Measurements from ENCODE around the gene C12orf43.

Gene C12orf43

DNA sequence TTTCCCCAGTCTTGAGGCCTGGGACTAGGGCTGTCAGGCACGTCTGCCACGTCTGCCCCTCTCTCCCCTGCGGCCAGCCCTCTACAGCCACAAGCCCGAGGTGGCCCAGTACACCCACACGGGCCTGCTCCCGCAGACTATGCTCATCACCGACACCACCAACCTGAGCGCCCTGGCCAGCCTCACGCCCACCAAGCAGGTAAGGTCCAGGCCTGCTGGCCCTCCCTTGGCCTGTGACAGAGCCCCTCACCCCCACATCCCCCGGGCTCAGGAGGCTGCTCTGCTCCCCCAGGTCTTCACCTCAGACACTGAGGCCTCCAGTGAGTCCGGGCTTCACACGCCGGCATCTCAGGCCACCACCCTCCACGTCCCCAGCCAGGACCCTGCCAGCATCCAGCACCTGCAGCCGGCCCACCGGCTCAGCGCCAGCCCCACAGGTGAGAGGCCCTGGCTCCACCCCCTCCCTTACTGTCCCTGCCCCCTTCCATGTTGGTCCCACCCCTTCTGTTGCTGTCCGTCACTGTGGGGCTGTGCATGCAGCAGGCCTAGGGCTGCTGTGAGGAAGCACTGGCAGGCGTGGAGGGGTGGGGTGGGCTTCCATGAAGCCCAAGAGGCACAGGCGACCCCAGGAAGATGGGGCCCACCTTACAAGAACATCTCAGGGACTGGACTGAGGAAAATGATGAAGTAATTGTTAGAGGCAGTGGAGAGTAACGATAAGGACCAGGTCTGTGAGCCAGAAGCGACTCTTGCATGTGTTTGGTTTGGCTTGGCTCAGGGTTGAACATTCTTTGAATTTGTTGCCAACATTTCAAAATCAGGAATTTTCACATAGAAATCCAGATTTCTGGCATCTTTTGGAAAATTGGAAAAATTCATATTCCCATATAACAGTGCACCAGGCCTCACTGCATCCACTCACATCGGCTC lies 16.8 kb downstream of the C12orf43 start:
- no peak for DNase-seq (ENCODE audit: low read depth in 1 of 2, low spot score in 1 of 2)

DNA sequence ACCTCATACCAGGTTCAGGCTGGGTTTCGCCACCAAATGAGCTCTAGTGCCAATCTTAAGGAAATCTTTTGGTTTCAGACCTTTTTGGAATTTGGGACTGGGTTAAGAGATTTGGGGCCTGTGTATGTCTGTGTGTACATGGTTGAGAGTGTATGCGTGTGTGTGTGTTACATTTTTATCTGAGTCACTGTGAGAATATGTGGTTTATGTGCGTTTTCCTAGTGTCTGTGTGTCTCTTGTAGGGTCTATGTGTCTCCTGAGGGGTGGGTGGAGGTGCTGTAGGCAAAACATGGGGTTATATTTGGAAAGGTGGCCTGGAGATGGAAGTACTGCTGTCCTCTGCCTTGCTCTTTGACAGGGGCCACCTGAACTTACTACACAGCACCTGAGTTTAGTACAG lies 17.9 kb downstream of the C12orf43 start:
- no peak for DNase-seq (ENCODE audit: low read depth in 1 of 2, low spot score in 1 of 2)

DNA sequence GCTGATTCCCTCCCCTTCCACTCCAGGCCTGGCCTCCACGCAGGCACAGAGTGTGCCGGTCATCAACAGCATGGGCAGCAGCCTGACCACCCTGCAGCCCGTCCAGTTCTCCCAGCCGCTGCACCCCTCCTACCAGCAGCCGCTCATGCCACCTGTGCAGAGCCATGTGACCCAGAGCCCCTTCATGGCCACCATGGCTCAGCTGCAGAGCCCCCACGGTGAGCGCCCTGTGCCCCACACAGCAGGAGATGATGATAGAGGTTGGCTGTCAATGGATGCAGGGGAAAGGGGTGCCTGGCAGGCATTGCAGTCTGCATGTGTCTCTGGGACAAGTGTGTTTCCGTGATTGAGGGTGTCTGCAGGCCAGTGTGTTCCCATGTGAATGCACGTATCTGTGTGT lies 18.8 kb downstream of the C12orf43 start:
- no peak for DNase-seq (ENCODE audit: low read depth in 1 of 2, low spot score in 1 of 2)

DNA sequence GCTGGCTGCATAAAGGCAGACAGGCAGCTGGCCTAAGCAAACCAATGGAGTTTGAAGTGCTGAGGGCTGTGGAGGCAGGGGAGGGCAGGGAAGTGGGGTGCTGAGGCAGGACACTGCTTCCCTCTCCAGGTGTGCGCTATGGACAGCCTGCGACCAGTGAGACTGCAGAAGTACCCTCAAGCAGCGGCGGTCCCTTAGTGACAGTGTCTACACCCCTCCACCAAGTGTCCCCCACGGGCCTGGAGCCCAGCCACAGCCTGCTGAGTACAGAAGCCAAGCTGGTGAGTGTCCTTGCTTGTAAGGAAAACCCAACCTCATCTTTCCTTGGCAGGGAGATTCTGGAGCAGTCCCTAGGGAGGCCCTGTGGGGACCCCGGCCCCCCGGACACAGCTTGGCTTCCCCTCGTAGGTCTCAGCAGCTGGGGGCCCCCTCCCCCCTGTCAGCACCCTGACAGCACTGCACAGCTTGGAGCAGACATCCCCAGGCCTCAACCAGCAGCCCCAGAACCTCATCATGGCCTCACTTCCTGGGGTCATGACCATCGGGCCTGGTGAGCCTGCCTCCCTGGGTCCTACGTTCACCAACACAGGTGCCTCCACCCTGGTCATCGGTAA lies 20.0 kb downstream of the C12orf43 start:
- no peak for DNase-seq (ENCODE audit: low read depth in 1 of 2, low spot score in 1 of 2)

DNA sequence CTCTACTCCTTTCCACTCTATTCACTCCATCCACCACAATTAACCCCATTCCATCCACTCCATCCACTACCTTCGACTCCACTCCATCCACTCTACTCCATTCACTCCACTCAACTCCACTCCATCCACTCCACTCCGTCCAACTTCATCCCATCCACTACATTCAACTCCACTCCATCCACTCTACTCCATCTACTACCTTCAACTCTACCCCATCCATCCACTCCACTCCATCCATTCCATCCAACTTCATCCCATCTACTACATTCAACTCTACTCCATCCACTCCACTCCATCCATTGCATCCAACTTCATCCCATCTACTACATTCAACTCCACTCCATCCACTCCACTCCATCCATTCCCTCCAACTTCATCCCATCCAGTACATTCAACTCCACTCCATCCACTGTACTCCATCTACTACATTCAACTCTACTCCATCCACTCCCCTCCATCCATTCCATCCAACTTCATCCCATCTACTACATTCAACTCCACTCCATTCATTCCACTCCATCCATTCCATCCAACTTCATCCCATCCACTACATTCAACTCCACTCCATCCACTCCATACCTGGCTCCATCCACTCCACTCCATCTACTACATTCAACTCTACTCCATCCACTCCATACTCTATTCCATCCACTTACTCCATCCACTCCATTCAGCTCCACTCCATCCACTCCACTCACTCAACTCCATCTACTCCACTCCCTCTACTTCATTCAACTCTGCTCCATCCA lies 21.5 kb downstream of the C12orf43 start:
- no peak for DNase-seq (ENCODE audit: low read depth in 1 of 2, low spot score in 1 of 2)

DNA sequence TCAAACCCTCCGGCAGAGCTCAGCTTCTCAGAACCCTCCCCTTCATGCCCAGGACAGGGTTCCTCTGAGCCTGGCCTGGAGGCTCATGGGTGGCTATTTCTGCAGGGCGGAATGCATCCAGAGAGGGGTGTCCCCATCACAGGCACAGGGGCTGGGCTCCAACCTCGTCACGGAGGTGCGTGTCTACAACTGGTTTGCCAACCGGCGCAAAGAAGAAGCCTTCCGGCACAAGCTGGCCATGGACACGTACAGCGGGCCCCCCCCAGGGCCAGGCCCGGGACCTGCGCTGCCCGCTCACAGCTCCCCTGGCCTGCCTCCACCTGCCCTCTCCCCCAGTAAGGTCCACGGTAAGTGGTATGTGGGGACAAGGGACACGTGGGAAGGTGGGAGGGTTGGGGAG lies 22.2 kb downstream of the C12orf43 start:
- no peak for DNase-seq (ENCODE audit: low read depth in 1 of 2, low spot score in 1 of 2)

DNA sequence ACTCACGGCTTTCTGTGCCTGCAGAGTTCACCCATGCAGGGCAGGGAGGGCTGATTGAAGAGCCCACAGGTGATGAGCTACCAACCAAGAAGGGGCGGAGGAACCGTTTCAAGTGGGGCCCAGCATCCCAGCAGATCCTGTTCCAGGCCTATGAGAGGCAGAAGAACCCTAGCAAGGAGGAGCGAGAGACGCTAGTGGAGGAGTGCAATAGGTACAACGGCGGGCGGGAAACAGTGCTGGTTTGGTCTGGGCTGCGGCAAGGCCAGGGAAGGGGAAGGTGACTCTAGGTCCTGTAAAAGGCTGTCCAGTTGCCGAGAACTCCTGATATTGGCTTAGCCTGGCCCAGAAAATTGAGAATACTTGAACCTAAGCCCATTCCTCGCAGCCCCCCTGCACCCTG lies 22.8 kb downstream of the C12orf43 start:
- DNase-seq (ENCODE audit: low read depth in 1 of 2, low spot score in 1 of 2): no peak

DNA sequence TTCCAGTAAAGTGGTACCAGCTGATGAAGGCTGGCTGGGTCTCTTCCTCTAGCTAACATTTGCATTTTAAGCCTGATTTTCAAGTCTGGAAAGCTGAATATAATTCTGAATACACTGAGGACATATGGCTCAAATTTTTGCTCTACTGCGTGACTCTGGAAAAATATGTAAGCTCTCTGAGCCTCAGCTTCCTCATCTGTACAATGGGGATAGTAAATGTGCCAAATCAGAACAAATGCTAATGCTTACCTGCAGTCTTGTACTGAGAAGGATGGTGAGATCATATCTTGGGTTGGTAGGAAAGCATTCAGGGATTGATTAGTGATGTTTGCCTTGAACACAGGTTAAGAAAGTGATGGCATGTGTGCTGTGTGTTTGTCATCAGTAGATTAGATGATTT lies 23.3 kb downstream of the C12orf43 start:
- no peak for DNase-seq (ENCODE audit: low read depth in 1 of 2, low spot score in 1 of 2)

DNA sequence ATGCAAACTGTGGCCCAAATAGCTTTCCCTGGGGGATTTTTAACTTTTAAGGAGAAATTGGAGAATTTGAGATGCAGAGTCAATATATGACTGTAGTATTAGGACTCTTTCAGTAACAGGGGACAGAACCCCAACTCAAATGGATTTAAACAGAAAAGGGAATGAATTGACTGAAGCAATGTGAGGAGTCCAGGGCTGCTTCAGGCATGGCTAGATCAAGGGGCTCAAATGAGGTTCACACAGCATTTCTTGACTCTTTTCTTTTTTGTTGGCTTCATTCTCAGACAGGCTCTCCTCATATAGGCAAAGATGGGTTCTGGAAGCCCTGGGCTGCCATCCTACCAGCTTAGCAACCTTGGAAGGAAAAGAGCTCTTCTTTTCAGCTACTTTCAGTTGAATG lies 24.3 kb downstream of the C12orf43 start:
- DNase-seq (ENCODE audit: low read depth in 1 of 2, low spot score in 1 of 2): no peak

DNA sequence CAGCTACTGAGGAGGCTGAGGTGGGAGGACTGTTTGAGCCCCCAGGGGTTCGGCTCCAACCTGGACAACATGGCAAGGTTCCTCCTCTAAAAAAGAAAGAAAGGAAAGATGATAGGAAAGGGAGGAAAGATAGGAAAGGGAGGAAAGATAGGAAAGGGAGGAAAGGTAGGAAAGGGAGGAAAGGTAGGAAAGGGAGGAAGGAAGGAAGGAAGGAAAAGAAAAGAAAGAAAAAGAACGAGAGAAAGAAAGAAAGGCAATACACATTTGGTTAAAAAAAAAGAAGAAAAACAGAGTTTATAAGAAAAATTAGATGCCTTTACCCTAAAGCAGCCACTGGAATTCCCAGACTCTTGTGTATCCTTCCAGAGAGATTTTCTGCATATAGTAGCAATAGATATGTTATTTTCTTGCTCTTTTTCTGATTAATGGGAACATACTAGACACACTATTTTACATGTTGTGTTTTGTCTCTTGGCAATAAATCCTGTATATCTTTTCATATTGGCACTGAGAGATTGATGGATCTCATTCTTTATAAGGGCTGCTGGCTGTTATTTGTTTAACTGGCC lies 25.7 kb downstream of the C12orf43 start:
- no peak for DNase-seq (ENCODE audit: low read depth in 1 of 2, low spot score in 1 of 2)

DNA sequence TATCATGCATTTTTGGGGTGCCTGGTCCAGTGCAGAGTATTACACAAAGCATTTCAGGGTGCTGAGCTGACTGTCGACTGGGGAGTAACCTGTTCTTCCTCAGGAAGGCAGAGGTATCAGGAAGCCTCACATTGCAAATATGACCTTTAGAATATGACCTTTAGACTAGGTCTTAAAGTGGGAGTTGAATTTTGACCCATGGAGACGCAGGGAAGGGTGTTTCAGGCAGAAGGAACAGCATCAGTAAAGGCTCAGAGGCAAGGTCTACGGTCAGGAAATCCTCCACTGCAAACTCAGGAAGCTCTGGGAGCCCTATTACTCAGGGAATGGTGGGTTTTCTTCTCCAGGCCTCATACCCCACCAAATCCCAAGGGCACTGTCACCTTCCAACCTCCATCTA lies 26.6 kb downstream of the C12orf43 start:
- DNase-seq (ENCODE audit: low read depth in 1 of 2, low spot score in 1 of 2): no peak

DNA sequence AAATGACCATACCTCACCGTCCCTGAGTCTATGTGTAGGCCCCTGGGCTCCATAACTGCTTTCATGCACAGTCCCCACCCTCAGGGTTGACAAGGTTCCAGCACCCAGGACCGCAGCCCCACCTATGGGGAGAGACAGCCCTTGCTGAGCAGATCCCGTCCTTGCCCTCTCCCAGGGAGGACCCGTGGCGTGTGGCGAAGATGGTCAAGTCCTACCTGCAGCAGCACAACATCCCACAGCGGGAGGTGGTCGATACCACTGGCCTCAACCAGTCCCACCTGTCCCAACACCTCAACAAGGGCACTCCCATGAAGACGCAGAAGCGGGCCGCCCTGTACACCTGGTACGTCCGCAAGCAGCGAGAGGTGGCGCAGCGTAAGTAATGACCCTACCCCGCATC lies 27.6 kb downstream of the C12orf43 start:
- no peak for DNase-seq (ENCODE audit: low read depth in 1 of 2, low spot score in 1 of 2)

DNA sequence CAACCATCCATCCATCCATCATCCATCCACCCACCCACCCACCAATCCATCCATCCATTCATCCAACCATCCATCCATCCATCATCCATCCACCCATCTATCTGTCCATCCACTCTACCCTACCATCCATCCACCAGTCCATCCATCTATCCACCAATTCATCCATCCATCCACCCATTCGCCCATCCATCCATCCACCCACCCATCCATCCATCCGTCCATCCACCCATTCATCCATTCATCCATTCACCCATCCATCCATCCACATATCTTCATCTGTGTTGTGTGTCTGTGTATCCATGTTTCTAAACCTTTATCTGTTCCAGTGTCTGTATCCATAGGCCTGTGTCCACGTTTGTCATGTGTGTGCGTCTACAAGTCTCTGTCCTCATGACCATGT lies 28.1 kb downstream of the C12orf43 start:
- no peak for DNase-seq (ENCODE audit: low read depth in 1 of 2, low spot score in 1 of 2)

DNA sequence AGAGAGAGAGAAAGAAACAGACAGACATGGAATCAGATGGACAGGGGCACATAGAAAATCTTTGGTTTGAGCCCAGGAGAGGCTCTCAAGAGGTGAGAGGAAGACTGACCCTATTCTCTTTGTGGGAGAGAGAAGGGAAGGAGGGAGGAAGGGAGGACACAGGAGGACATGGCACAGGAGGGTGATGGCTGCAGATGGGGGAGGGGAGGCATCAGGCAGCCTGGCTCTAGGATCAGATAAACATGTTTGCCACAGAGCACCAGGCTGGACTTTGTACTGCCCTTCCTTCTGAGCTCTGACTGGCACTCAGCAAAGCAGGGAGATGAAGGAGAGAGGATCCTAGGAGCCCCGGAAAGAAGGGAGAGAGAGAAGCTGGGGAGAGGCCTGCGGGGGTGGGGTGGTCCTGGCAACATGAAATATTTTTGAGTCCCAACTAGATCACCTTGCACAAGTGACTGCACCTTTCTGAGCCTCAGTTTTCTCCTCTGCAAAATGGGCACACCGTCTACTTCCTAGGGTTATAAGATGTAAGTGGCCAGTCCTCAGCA lies 31.9 kb downstream of the C12orf43 start:
- DNase-seq (ENCODE audit: low read depth in 1 of 2, low spot score in 1 of 2): no peak

DNA sequence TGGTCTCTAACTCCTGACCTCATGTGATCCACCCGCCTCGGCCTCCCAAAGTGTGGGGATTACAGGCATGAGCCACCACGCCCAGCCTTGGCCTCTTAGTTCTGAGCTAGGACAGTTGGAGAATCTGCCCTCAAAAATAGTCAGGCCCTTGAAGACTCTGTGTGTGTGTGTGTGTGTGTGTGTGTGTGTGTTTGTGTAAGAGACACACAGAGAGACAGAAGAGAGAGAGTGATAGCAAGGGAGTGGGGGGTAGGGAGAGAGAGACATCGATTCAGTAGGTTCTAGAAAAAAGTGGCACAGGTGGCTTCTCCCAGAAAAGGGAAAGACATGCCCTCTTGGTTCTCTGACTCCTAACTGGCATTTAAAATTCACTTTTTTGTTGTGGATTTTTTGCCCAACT lies 32.5 kb downstream of the C12orf43 start:
- no peak for DNase-seq (ENCODE audit: low read depth in 1 of 2, low spot score in 1 of 2)

DNA sequence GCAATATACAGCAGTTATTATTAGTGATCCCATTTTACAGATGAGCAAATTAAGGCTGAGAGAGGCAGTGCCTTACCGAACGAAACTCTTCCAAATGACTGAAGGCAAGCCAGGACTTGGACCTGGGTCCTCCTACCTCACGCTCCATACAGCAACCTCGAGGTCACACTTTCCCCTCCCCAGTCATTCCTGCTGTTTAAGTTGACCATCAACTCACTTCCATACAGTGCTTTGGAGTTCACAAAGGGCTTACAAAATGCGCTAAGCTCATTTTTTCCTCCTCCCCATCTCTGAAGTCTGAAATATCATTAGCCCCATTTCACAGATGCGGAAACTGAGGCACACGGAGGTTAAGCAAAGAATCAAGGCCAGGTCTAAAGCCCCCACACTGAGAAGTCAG lies 33.6 kb downstream of the C12orf43 start:
- DNase-seq (ENCODE audit: low read depth in 1 of 2, low spot score in 1 of 2): no peak

DNA sequence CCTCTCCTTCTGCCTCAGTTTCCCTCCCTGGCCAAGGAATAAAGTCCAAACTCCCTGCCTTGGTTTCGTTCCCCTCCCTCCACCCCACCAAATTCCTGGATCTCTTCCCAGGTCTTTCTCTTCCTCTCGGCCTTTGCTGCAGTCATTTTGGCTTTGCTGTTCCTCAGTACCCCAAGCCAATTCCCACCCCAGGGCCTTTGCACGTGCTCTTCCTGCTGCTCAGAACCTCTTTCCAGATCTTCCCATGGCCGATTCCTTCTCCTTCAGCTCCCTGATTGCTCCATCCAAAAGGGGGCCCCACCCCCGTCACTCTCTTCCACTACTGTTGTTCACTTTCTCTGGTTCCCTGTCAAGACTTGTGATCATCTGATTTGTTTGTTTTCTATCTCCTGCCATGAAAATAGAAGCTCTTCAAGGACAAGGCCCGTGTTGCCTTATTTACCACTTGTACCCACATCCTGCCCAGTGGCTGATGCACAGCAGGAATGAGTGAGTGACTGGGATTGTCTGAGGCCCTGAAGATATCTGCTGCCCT lies 34.8 kb downstream of the C12orf43 start:
- DNase-seq (ENCODE audit: low read depth in 1 of 2, low spot score in 1 of 2): no peak

DNA sequence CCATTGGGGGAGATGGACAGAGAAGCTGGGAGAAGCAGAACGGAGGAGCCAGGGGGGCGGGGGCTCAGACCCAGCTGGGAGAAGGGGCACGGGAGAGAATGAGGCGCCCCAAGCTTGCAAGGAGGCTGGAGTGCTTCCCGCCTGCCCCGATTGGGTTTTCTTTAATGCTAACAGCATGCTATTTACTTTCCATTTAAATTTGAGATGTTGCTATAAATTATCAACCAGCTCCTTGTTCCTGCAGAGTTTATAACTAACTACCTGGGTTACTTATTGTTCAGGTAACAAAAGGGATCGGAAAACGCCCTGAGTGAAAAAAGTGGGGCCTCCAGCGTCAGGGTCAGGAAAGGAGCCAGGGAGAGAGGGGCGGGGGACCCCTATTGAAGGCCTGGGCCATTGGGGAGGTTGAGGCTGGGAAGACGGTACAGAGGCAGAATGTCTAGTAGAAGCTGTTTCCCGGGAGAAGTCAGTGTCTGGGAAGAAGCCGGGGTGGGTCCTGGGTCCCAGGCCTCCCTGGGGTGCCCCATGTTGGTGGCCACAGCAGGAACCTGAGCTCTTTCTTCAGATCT lies 35.4 kb downstream of the C12orf43 start:
- no peak for DNase-seq (ENCODE audit: low read depth in 1 of 2, low spot score in 1 of 2)

DNA sequence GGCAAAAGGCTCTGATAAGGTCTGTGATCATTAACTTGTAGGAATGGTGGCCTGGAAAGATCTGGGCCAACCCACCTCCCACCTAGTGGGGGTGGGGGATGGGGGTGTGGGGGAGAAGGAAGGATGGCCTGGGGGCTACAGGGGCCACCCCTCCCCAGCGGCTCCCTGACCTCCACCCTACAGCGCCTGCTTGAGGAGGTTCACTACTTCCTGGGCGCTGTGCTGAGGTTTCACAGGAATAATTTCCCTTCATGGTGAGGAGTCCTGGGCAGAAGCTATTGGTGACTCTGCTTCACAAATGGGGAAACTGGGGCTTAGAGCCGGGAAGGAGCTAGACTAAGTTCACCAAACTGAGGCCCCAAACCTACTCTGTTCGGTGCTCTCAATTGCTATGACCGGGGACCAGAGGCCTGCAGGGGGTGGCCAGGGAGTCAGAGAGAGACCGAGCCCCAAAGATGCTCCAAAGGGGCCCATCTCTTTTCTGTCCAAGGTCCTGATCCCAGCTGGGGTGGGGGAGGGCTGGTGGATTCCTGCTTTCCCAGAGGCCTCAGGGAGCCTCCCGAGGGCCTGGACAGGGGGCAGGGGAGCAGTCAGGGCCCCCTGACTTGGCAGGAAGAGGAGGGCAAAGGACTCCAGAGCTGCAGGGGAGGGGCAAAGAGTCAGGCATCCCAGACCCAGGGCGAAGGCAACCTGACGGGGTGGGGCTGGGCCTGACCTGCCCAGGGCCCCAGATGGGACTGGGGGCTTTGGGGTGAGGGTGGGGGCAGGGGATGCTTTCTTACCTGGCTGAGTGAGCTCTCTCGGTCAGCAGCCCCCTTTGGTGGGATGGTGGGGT lies 36.2 kb downstream of the C12orf43 start:
- DNase-seq (ENCODE audit: low read depth in 1 of 2, low spot score in 1 of 2): no peak
